GDM1 (cell line): Measurements from ENCODE around the gene TTLL8.

Experiments used
- DNase-seq: peaks from one replicate; lab custom pipeline; 2025; lab: John Stamatoyannopoulos, UW

TTLL8 gene

GRCh38 chr22:50018608-50019285 lies 39.4 kb downstream of the TTLL8 start:
- no peak for DNase-seq

- DNase-seq, result no peak
Observed at GRCh38 chr22:50017701-50018224, 40.3 kb downstream of the TTLL8 start.

- DNase-seq, result no peak
Observed at GRCh38 chr22:50016988-50017700, 41.0 kb downstream of the TTLL8 start.

- DNase-seq, result no peak
Observed at GRCh38 chr22:50016308-50016987, 41.6 kb downstream of the TTLL8 start.

- no peak for DNase-seq
Observed at GRCh38 chr22:50015451-50016307, 42.4 kb downstream of the TTLL8 start.

- no peak for DNase-seq
Observed at GRCh38 chr22:50014655-50015401, 43.3 kb downstream of the TTLL8 start.

GRCh38 chr22:50014053-50014501 lies 44.0 kb downstream of the TTLL8 start:
- DNase-seq, result no peak

GRCh38 chr22:50012211-50013181 lies 45.6 kb downstream of the TTLL8 start, which contains the start of gene IL17REL:
IL17REL (minus strand) TSS chr22:50012765; CDS start chr22:50012646, 119 bp downstream.
- DNase-seq, result no peak

GRCh38 chr22:50011447-50012210 lies 46.5 kb downstream of the TTLL8 start:
- no peak for DNase-seq

- DNase-seq, result no peak
Observed at GRCh38 chr22:50010676-50011446, 47.2 kb downstream of the TTLL8 start.

- no peak for DNase-seq
Observed at GRCh38 chr22:50009765-50010675, 48.1 kb downstream of the TTLL8 start.

- no peak for DNase-seq
Observed at GRCh38 chr22:50009251-50009650, 48.8 kb downstream of the TTLL8 start.

- no peak for DNase-seq
Observed at GRCh38 chr22:50008151-50009040, 49.7 kb downstream of the TTLL8 start.

- DNase-seq, result no peak
Observed at GRCh38 chr22:50007057-50007511, 51.0 kb downstream of the TTLL8 start.

- DNase-seq, result no peak
Observed at GRCh38 chr22:50004918-50005317, 53.2 kb downstream of the TTLL8 start.

- DNase-seq, result no peak
Observed at GRCh38 chr22:50002791-50003190, 55.3 kb downstream of the TTLL8 start.
